ENCODE results near the gene BRSK2.

BRSK2 gene

GRCh38 chr11:1449490-1450243, 59.9 kb downstream of the BRSK2 start:
- in situ Hi-C loops (cut with MboI; ENCODE audit: low sequenced_read_pairs) = no loop called here

GRCh38 chr11:1450344-1450875, 60.7 kb downstream of the BRSK2 start:
- in situ Hi-C loops (cut with MboI; ENCODE audit: low sequenced_read_pairs) = no loop called here

GRCh38 chr11:1450949-1451710, 61.4 kb downstream of the BRSK2 start:
- in situ Hi-C loops (cut with MboI; ENCODE audit: low sequenced_read_pairs) = no loop called here

- in situ Hi-C loops (cut with MboI; ENCODE audit: low sequenced_read_pairs) = no loop called here
Measured at GRCh38 chr11:1451781-1452470, 62.2 kb downstream of the BRSK2 start.

- in situ Hi-C loops (cut with MboI; ENCODE audit: low sequenced_read_pairs) = no loop called here
Measured at GRCh38 chr11:1452744-1453143, 63.0 kb downstream of the BRSK2 start.

GRCh38 chr11:1453611-1454034, 63.9 kb downstream of the BRSK2 start:
- in situ Hi-C loops (cut with MboI; ENCODE audit: low sequenced_read_pairs) = no loop called here

- in situ Hi-C loops (cut with MboI; ENCODE audit: low sequenced_read_pairs) = no loop called here
Measured at GRCh38 chr11:1454576-1454975, 64.8 kb downstream of the BRSK2 start.

GRCh38 chr11:1455032-1455762, 65.5 kb downstream of the BRSK2 start:
- in situ Hi-C loops (cut with MboI; ENCODE audit: low sequenced_read_pairs) = no loop called here

- in situ Hi-C loops (cut with MboI; ENCODE audit: low sequenced_read_pairs) = no loop called here
Measured at GRCh38 chr11:1455763-1456060, 66.0 kb downstream of the BRSK2 start.

GRCh38 chr11:1456176-1456575, 66.4 kb downstream of the BRSK2 start:
- in situ Hi-C loops (cut with MboI; ENCODE audit: low sequenced_read_pairs) = no loop called here

GRCh38 chr11:1456596-1457325, 67.0 kb downstream of the BRSK2 start:
- in situ Hi-C loops (cut with MboI; ENCODE audit: low sequenced_read_pairs) = no loop called here

GRCh38 chr11:1457326-1457680, 67.6 kb downstream of the BRSK2 start:
- in situ Hi-C loops (cut with MboI; ENCODE audit: low sequenced_read_pairs) = no loop called here

GRCh38 chr11:1457856-1458255, 68.1 kb downstream of the BRSK2 start:
- in situ Hi-C loops (cut with MboI; ENCODE audit: low sequenced_read_pairs) = no loop called here

- in situ Hi-C loops (cut with MboI; ENCODE audit: low sequenced_read_pairs) = no loop called here
Measured at GRCh38 chr11:1458340-1459218, 68.8 kb downstream of the BRSK2 start.

- in situ Hi-C loops (cut with MboI; ENCODE audit: low sequenced_read_pairs) = no loop called here
Measured at GRCh38 chr11:1459219-1459575, 69.5 kb downstream of the BRSK2 start.

GRCh38 chr11:1459764-1460395, 70.1 kb downstream of the BRSK2 start:
- in situ Hi-C loops (cut with MboI; ENCODE audit: low sequenced_read_pairs) = no loop called here

- in situ Hi-C loops (cut with MboI; ENCODE audit: low sequenced_read_pairs) = no loop called here
Measured at GRCh38 chr11:1460396-1460985, 70.8 kb downstream of the BRSK2 start.

GRCh38 chr11:1460986-1461825, 71.5 kb downstream of the BRSK2 start:
- in situ Hi-C loops (cut with MboI; ENCODE audit: low sequenced_read_pairs) = no loop called here

All from hTERT RPE-1 (cell line).